ENCODE results near the gene PRCC. TPM values are rescaled to one million over a fixed set of nuclear protein-coding genes. Genes with fewer than 3 reads are reported as not detected.

PRCC gene
- polyA plus RNA-seq, 3 donors = 26.7 to 37.1 (median 29.6) TPM

DNA sequence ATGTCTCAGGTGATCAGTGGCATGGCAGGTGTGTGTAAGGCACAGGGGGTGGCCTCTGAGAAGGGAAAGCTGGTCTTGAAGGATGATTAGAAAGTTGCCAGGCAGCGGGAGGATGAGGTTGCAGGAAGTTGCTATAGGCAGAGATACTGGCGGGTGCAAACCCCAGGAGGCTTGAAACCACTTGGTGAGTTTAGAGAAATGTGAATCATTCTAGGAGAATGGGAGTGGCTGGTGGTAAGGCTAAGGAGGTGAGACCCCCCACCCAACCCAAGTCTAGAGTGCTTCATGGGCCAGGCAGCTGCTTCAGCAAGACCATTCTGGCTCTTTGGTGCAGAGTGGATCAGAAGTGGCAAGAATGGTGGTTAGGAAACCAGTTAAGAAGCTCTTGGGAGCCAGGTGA is 40.3 kb downstream of the PRCC start:
- peaks cover 16 to 22% (median 20%) of the 10 kb centered on the region in 3 donors for H3K27me3 Mint-ChIP-seq (ENCODE audit: low read depth in 3 of 3)
- no peaks in the 10 kb centered on the region for H3K36me3 ChIP-seq (replicated peaks in 1 of 2; ENCODE audit: control insufficient read depth in 1 of 2, insufficient read depth in 2 of 2, low read length in 2 of 2)
- H3K27ac ChIP-seq (ENCODE audit: low read depth in 1 of 2, low read length in 2 of 2) = no peak overlapping the region
- no peak overlapping the region for H3K27ac Mint-ChIP-seq
- H3K9me3 Mint-ChIP-seq = peaks cover 0 to 2% (median 0%) of the 10 kb centered on the region in 7 donors
- no peak overlapping the region for H3K4me3 Mint-ChIP-seq
- H2AFZ ChIP-seq (ENCODE audit: insufficient read depth, low read depth, low read length, poor library complexity, severe bottlenecking) = no peak overlapping the region
- TF ChIP-seq, protein P1, sequence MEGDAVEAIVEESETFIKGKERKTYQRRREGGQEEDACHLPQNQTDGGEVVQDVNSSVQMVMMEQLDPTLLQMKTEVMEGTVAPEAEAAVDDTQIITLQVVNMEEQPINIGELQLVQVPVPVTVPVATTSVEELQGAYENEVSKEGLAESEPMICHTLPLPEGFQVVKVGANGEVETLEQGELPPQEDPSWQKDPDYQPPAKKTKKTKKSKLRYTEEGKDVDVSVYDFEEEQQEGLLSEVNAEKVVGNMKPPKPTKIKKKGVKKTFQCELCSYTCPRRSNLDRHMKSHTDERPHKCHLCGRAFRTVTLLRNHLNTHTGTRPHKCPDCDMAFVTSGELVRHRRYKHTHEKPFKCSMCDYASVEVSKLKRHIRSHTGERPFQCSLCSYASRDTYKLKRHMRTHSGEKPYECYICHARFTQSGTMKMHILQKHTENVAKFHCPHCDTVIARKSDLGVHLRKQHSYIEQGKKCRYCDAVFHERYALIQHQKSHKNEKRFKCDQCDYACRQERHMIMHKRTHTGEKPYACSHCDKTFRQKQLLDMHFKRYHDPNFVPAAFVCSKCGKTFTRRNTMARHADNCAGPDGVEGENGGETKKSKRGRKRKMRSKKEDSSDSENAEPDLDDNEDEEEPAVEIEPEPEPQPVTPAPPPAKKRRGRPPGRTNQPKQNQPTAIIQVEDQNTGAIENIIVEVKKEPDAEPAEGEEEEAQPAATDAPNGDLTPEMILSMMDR (IDR thresholded peaks at IDR 0.05) = no peak
- H4K20me1 ChIP-seq (ENCODE audit: insufficient read depth, low read length) = no peaks in the 10 kb centered on the region
- H3K27me3 ChIP-seq (ENCODE audit: control insufficient read depth in 2 of 2, insufficient read depth in 2 of 2, low read length in 2 of 2) = peaks cover 0 to 8% of the 10 kb centered on the region in 2 donors
- no peaks in the 10 kb centered on the region for H3K79me2 ChIP-seq (ENCODE audit: insufficient read depth, low read length)
- no peak overlapping the region for H3K9ac ChIP-seq (ENCODE audit: insufficient read depth, low read length, poor library complexity, severe bottlenecking)
- no peaks in the 10 kb centered on the region for H3K9me3 ChIP-seq (replicated peaks in 1 of 2; ENCODE audit: control insufficient read depth in 1 of 2, insufficient read depth in 1 of 2, low read length in 2 of 2)
- no peak overlapping the region for H3K4me3 ChIP-seq (replicated peaks in 1 of 3; ENCODE audit: low read depth in 2 of 3, low read length in 3 of 3)
- H3K4me1 ChIP-seq (ENCODE audit: control insufficient read depth in 1 of 2, insufficient read depth in 2 of 2, low read length in 2 of 2) = peaks cover 14 to 15% of the 10 kb centered on the region in 2 donors
- H3K4me2 ChIP-seq (replicated peaks; ENCODE audit: extremely low read depth, low read length, poor library complexity, severe bottlenecking) = no peak overlapping the region
- 53% methylated on average over 2 of the region's 2 CpGs for WGBS (ENCODE audit: insufficient coverage)
- intact Hi-C loops (cut with micrococcal nuclease) = no loop called here
- peaks cover 21% of the 10 kb centered on the region for H3K4me1 Mint-ChIP-seq
- H3K36me3 Mint-ChIP-seq = peaks cover 0 to 4% of the 10 kb centered on the region in 2 donors
- DNase-seq = no peak

DNA sequence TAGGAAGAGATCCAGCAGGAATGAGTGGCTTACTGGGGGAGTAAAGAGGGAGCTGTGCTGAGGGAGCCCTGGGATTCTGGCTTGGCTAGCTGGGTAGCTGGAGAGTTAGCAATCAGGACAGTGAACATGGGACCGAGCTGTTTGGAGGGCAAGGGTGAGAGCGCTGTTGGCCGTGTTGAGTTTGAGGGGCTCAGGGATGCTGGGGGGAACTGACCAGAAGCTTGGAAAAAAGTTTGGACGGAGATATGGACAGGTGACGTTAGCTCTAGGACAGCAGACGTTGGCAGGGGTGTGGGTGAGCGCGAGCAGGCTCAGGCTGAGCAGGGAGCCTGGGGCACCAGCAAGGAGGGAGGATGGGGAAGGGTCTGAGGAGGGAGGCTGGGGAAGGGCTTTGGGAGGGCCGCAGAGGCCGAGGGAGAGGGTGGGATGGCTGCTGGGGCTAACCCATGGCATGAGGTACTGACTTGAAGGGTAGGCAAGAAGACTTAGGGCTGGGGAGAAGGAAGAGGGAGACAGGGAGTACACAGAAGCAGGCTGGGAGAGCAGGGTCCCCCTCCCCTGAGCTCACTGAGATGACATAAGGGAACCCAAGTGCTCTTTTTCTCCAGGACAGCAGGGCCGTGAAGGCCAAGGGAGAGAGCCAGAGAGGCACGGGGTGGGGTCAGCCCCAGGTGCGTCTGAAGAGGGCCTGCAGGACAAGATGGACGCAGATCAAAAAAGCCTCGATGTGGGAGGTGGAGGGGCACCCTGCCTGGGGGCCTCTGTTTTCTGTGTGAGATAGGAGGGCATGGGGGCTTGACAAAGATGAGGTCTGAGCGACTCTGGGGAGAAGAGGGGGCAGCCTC is 41.1 kb downstream of the PRCC start:
- Histone ChIP-seq H3K36me3 (replicated peaks in 1 of 2; ENCODE audit: control insufficient read depth in 1 of 2, insufficient read depth in 2 of 2, low read length in 2 of 2) (no peaks in the 10 kb centered on the region), H3K4me2 (replicated peaks; ENCODE audit: extremely low read depth, low read length, poor library complexity, severe bottlenecking) (no peak overlapping the region), H3K9me3 (replicated peaks in 1 of 2; ENCODE audit: control insufficient read depth in 1 of 2, insufficient read depth in 1 of 2, low read length in 2 of 2) (no peaks in the 10 kb centered on the region), H3K4me3 (replicated peaks in 1 of 3; ENCODE audit: low read depth in 2 of 3, low read length in 3 of 3) (no peak overlapping the region), H3K27me3 (ENCODE audit: control insufficient read depth in 2 of 2, insufficient read depth in 2 of 2, low read length in 2 of 2) (peaks cover 0 to 14% of the 10 kb centered on the region in 2 donors), H4K20me1 (ENCODE audit: insufficient read depth, low read length) (no peaks in the 10 kb centered on the region), H2AFZ (ENCODE audit: insufficient read depth, low read depth, low read length, poor library complexity, severe bottlenecking) (no peak overlapping the region), H3K4me1 (ENCODE audit: control insufficient read depth in 1 of 2, insufficient read depth in 2 of 2, low read length in 2 of 2) (peaks cover 18% of the 10 kb centered on the region in 2 donors), H3K27ac (ENCODE audit: low read depth in 1 of 2, low read length in 2 of 2) (no peak overlapping the region), H3K9ac (ENCODE audit: insufficient read depth, low read length, poor library complexity, severe bottlenecking) (no peak overlapping the region), H3K79me2 (ENCODE audit: insufficient read depth, low read length) (no peaks in the 10 kb centered on the region)
- Mint-ChIP-seq H3K27ac (no peak overlapping the region), H3K36me3 (peaks cover 0 to 4% of the 10 kb centered on the region in 2 donors), H3K4me3 (no peak overlapping the region), H3K27me3 (ENCODE audit: low read depth in 3 of 3) (peaks cover 21 to 28% (median 23%) of the 10 kb centered on the region in 3 donors), H3K4me1 (peaks cover 25% of the 10 kb centered on the region), H3K9me3 (peaks cover 0 to 2% (median 0%) of the 10 kb centered on the region in 7 donors)
- DNase-seq = no peak
- intact Hi-C loops (cut with micrococcal nuclease) = no loop called here
- TF ChIP-seq, protein P1 (IDR thresholded peaks at IDR 0.05) = no peak
- 95% methylated on average over 15 of the region's 16 CpGs for WGBS (ENCODE audit: insufficient coverage)
